Measurements from ENCODE around the gene CYP4F8.

- TF ChIP-seq CTCF (IDR thresholded peaks at IDR 0.05; ENCODE audit: low read depth, low read length) = no peak
- TF ChIP-seq MYC (IDR thresholded peaks at IDR 0.05; ENCODE audit: low read depth, low read length) = no peak
- no peak for TF ChIP-seq POLR2A (IDR thresholded peaks at IDR 0.05; ENCODE audit: extremely low read depth, insufficient read length)
Observed at GRCh38 chr19:15616183-15616582, 1.2 kb downstream of the CYP4F8 start.
